NCI-H2227 (cell line): Measurements from ENCODE around the gene TMEM14C.

Experiments
- DNase-seq: peaks from one replicate; lab custom pipeline; 2025; ENCODE audit not compliant: unreplicated experiment; lab: John Stamatoyannopoulos, UW

Gene TMEM14C

DNA sequence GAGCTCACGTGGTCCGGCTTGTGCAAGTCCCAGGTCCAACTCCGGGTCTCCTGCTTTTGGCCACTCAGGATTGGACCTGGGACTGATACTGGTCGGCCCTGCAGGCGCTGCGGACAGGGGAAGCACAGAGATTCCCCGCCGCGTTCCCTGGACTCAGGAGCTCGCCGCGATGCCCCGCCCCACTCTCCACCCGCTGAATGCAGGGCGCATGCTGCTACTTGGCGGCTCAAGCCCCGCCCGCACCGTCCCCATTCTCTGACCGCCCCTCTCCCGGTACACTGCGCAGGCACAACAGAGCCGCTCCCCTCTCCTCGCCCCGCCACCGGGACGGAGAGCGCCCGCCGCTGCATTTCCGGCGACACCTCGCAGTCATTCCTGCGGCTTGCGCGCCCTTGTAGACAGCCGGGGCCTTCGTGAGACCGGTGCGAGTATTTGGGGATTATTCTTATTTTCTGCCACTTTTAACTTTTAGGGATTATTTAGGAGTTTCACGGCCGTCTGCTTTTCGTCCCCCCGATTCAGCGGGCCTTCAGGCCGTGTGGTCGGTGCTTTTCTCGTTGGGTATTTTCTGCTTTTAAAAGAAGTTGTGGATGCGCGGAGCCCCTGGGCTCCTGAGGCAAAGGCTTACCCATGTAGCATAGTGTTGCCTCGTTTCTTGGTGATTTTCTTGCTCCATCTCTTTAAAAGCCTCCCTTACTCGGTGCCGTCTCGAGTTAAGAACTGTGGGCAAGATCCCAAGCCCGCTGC, at the start of gene TMEM14C:
Gene TMEM14C, plus strand, starts transcription at position 251 of the 747 bp plus-strand sequence. CDS start 1,544 bp downstream, outside the sequence.
- peak; percentile 98 for DNase-seq

DNA sequence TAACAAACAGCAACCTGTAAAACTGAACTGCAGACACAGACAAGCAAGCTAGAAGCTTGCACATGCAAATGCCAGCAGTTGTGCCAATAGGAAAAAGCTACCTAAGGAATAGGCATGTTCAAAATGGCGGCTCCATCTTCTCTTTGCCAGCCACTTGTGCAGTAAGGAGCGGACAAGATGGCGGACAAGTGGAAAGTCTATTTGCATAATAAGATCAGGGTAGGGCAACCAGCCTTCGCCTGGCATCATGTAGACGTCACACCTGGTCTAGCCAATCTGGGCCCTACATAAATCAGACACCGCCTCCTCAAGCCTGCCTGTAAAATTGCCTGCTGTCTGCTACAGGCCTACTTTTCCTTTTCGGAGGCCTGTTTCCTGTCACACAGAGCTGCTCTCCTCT, 46.5 kb upstream of the TMEM14C start:
- DNase-seq, result no peak

DNA sequence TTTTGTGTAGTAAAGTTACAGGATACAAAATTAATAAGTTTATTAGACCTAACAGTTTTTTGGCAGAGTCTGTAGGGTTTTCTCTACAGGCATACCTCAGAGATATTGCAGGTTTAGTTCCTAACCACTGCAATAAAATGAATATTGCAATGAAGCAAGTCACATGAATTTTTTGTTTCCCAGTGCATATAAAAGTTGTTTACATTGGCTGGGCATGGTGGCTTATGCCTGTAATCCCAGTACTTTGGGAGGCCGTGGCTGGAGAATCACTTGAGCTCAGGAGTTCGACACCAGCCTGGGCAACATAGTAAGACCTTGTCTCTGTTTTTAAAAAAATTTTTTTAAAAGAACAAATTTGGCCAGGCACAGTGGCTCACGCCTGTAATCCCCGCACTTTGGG, 44.4 kb upstream of the TMEM14C start:
- DNase-seq, result no peak

DNA sequence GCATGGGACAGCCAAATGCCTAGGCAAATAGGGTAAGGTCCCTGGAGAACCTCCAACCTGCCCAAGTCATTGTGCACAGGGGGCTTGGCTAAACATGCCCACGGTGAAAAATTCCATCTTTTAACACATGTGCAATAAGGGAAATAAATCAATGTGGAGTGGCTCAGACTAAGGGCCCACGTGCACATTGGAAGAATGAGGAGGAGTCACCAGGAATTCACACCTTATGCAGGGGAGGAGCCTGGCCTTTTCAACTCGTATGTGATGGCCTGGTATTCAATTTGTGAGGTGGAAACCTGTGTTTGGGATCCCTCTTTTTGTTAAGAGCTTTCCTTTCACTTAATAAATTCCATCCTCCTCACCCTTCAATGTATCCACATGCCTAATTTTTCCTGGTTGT, 41.1 kb upstream of the TMEM14C start:
- no peak for DNase-seq

DNA sequence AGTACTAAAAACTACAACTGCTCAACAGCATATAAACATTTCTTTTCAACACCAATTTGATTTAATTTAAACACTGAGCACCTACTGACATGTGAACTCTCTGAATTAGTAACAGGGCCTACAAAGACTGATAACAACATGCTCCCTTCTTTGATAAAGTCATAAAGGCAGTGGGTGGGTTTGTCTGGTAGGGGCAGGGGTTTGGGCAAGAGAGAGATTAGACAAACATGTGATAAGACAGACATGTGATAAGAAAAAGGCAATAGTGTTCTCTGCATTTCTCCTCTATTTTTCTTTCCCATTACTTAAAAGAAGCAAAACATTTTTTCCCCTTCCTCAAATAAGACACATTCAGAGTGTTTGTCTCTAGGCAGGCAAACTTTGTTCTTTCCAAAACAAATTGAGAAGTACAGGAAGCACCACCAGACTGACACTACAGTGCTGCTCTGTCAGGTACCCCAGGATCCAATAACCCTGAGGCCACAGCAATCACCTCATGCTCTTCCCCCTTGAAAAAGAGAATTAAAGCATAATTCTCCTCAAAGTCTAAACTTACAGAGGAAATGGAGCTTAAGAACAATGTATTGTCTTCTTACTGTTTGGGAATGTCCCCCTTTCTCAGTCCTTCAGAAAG, 40.4 kb upstream of the TMEM14C start:
- DNase-seq, result no peak

DNA sequence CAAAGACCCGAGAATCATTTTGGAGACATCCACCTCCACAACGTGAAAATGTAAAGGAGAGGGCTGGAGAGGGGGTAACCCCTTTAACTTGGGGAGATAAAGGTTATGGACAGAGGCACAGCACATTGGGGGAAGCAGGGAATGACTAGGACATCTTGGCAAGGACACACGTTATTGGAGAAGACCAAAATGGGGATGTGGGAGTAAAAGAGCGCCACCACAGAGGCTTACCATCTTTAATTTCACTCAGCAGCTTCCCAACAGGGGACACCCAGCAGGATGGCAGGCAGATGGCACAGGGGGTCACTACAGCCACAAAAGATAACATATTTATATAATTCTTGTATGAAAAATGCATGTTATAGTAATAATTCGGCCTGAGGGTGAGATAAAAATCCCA, 38.3 kb upstream of the TMEM14C start:
- no peak for DNase-seq

DNA sequence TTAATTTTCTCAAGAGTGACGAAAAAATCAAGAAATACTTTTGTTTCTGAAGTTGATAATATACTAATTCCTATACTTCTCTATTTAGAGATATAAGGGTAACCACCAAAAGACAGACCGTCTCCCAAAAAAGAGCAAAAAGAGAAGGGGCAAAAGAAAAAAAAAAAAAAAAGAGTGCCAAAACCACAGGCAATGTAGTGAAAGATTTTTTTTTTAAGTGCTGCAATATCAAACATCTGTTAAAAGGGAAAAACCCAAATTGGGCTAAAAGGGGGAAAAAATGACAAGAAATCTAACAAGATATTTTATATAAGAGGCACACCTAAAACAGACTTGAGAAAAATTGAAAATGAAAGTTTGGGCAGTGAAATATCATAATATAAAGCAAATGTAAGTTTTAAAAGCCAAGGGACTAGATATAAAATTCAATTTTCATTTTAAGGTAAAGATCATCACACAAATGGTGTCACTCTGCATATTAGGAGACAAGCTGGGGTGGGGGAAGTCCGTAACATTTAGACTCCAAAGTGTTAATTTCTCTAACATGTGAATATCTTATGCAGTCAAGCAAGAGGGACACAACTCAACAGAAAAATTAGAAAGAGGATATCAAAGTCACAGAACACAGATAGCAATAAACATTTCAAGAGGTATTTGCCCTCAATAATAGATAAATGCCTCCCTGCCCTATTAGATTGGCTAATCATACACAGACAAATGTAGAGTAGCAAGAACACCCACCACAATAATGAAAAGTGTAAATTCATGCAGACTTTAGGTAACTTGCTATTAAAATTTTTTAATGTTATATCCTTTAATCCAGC, 37.6 kb upstream of the TMEM14C start:
- DNase-seq, result no peak

DNA sequence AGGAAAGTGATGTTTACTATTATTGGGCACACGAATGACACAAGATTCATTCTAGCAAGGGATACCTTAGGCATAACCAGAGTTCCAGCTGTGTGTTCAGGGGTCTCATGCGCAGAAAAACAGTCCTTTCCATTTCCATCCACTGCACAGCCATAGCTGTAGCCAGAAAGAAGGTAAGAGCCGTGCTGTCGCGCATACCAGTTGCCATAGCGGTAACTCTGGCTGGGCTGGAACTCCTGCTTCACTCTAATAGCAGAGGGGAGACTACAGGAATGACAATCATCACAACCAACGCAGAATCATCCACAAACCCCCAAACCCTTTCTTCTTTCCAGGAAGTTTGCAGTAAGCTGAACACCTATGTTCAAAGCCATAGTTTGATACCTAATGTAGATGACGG, 36.0 kb upstream of the TMEM14C start:
- no peak for DNase-seq

DNA sequence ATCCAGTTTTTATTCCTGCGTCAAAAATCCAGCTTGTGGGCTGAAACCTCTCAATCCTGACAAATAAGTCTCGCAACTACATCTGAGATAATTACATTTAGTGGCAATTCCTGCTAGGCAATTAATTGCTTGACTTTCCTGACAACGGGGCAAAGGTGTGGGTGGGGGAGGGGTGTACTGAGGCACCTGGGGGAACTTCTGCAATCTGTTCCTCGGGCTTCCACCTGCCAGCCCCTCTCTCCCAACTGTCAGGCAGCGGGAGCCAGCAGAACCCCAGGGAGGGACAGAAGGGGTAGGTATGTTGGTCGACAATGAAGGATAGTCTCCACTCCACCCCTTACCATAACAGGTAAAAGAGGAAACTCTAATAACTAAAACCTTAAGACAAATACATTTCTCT, 35.3 kb upstream of the TMEM14C start:
- DNase-seq, result no peak

DNA sequence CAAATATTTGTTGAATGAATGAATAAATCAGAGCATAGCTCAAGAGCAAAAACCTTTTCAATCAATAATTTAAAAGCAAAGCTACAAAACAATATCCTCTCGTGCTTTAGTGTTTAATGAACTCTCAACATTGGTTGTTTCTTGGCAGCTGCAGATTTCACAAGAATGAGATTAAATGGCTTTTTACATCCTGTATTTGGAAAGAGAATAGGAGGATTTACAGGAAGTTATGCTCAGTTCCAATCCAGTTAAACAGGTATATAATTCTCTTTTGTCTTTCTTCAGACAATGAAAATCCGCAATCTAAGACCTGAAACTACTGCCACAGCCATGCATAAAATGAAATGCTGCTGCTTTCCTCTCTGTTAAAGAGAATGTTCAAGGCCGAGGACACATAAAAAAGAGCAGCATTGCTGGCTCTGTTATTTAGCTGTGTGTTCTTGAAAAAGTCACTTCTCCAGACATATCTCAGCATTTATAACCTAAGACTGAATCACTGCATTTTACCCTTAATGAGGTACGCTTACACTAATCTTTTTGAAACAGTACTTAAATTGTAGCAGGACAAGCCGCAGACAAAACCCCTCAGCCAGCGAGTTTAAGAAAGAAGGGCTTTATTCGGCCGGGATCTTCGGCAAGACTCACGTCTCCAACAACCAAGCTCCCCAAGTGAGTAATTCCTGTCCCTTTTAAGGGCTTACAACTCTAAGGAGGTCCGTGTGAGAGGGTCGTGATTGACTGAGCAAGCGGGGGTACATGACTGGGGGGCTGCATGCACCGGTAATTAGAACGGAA, 32.0 kb upstream of the TMEM14C start:
- DNase-seq, result no peak

DNA sequence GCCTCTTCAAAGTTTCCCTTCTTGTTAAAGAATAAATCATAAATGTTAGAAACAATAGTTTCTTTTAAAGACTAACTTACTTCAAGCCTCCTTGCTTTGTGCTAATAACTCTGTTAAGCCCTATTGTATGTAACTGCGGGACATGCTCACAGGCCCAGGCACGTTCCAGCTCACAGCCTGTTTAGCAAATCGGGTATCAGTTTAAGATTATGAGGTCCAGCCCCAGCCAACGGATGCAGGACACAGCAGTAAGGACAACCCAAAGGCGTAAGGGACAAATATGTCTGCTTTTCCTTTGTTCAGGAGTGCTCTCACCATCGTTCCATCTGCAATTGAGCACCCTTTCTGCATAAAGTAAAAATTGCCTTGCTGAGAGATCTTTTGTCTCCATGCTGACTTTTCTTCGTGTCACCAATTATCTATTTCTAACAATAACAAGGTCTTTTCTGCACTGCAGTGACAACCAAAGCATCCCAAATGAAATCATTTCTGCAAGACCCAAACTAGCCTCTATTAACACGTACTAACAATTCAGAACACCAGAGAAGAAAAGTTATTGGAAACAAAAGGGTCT, 29.8 kb upstream of the TMEM14C start:
- no peak for DNase-seq

DNA sequence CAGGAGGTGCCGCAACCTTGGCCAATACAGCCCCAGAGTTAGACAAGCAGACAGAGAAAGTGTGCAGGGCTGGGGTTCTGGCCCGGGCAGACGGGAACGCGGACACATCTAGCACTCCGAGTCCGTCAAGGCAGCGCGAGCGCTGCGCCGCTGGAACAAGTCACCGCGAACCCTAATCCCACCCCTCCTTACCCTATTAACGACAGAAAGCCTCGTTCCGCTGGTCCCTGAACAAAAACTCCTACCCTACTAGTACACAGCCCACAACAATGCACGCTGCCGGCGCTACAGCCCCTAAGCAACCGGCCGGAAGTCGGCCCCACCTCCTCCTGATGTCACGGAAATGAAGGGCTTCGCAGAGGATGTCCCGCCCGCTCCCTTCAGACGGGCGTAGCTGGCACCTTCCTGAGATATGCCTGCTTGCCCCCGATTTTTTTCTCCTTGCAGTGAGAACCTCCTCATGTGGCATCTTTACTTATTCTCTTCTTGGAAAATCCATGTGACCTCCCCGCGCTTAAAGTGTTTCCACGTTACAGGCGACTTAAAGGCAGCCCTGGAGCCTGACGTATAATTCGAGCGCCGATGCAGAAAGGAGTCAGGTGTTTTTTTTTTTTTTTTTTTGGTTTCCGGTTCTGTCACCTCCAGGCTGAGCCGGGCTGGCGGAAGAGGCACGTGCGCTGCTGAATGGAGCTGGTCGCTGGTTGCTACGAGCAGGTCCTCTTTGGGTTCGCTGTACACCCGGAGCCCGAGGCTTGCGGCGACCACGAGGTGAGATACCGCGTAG, 28.4 kb upstream of the TMEM14C start, which contains the start of the genes C6orf52 and PAK1IP1:
Gene C6orf52, minus strand, starts transcription at position 315 of the 784 bp plus-strand sequence. CDS start 7,066 bp downstream, outside the sequence.
Gene PAK1IP1, plus strand, starts transcription at position 671 of the 784 bp plus-strand sequence. Its CDS starts 14 bp downstream, at position 685.
- peak; percentile 97 for DNase-seq

DNA sequence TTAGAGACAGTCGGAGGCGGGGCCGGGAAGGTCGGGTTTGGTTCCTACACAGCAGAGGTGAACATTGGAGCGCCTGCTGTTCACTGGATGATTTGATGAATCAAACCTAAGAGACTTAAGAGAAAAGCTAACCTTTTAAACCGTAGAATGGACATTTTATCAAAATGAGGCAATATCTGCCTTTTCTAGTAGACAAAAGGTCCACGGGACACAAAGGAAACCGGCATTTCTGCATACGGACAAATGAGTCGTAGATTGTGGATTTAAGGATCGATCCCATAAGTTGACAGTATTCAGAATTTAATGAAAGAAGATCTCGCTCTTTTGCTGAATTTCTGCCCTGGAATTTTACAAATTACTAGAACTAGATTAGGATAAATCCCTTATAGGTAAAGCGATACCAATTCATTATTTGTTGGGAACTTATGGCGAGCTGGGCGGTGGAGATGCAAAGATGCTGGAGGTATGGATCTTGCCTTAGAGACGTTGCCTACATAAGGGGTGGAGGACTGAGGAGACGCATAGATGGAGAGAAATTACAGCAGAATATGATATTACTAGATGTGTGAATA, 27.7 kb upstream of the TMEM14C start:
- peak; percentile 14 for DNase-seq

DNA sequence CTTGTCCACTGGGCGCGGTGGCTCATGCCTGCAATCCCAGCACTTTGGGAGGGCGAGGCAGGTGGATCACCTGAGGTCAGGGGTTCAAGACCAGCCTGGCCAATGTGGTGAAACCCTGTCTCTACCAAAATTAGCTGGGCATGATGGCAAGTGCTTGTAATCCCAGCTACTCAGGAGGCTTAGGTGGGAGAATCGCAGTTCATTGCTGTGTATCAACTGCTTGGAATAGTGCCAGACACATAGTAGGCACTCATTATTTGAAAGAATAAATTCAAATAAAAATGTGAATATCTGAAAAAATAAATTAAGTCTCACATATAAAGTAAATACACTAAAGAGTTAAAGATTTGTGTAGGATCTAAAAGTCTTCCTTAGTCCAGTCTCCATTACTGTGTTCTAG, 26.2 kb upstream of the TMEM14C start:
- DNase-seq, result no peak

DNA sequence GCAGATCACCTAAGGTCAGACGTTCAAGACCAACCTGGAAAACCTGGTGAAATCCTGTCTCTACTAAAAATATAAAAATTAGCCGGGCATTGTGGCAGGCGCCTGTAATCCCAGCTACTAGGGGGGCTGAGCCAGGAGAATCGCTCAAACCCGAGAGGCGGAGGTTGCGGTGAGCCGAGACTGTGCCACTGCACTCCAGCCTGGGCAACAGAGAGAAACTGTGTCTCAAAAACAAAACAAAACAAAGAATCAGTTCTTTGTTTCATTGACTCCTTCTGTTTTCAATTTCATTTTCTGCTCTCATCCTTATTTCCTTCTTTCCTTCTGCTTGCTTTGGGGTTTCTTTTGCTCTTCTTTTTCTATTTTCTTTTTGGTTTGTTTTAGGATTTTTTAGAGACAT, 8.9 kb upstream of the TMEM14C start:
- no peak for DNase-seq

DNA sequence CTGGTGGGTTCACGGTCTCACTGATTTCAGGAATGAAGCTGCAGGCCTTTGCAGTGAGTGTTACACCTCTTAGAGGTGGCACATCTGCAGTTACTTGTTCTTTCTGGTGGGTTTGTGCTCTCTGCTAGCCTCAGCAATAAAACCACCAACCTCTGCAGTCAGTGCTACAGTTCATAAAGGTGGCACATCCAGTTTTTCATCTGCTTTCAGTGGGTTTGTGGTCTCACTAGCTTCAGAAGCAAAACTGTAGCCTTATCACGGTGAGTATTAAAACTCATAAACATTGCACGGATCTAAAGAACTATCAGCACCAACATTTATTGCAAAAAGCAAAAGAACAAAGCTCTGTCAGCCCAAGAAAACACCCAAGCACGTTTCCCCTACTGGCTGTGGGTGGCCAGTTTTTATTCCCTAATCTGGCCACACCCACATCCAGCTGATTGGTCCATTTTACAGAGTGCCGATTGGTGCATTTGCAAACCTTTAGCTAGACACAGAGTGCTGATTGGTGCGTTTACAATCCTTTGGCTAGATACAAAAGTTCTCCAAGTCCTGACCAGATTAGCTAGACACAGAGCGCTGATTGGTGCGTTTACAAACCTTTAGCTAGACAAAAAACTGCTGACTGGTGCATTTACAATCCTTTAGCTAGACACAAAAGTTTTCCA, 3.4 kb upstream of the TMEM14C start:
- peak; percentile 66 for DNase-seq

DNA sequence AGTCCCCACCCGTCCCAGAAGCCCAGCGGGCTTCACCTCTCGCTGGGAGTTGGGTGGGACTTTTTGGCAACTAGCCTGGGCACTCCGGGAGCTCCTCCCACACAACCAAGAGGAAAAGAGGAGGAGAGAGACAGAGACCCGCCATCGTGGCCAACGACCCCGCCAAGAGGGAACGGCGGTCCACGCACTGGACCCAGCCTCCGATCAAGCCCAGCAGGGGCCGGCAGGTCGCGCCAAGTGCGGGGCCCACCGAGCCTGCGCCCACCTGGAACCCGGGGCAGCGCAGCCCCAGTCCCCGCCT, 3.0 kb upstream of the TMEM14C start:
- peak; percentile 56 for DNase-seq

DNA sequence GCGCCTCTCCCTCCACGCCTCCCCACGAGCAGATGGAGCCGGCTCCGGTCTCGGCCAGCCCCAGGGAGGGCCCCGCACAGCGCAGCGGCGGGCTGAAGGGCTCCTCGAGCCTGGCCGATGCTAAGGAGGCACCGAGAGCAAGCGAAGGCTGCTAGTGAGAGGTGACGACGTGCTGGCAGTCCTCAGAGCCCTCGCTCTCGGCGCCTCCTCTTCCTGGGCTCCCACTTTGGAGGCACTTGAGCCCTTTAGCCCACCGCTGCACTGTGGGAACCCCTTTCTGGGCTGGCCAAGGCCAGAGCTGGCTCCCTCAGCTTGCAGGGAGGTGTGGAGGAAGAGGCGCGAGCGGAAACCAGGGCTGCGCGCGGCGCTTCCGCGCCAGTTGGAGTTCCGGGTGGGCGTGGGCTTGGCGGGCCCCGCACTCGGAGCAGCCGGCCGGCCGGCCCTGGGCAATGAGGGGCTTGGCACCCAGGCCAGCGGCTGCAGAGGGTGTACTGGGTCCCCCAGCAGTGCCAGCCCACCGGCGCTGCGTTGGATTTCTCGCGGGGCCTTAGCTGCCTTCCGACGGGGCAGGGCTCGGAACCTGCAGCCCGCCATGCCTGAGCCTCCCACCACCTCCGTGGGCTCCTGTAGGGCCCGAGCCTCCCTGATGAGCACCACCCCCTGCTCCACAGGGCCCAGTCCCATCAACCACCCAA, 2.5 kb upstream of the TMEM14C start:
- peak; percentile 87 for DNase-seq
